Left lung (tissue), 10 donors: ENCODE data around the gene PES1. TPM values are rescaled to one million over a fixed set of nuclear protein-coding genes. Genes with fewer than 3 reads are reported as not detected.

ENCODE experiments used
- ATAC-seq: fragments of 200-7000 bp; cut with Tn5 transposase; one replicate; pipeline ENCODE4 v1.9.1; 2020; ENCODE audit warnings: moderate library complexity
- DNase-seq, 4 donors: peaks; one replicate each; pipeline ENCODE4 v3.0.0-alpha.2; 2013 to 2020
- H3K27ac ChIP-seq, 2 donors: fragments of 200-600 bp; sonication (generic) in 1 of 2; one replicate each; pipeline versions ENCODE4 v1.5.0 to v1.8.0; 2020 to 2021
- H3K27me3 ChIP-seq, 2 donors: fragments of 200-600 bp; sonication (generic) in 1 of 2; one replicate each; pipeline versions ENCODE4 v1.5.0 to v1.8.0; 2020 to 2021
- H3K36me3 ChIP-seq, 2 donors: fragments of 200-600 bp; sonication (generic) in 1 of 2; one replicate each; pipeline versions ENCODE4 v1.5.0 to v1.8.0; 2020 to 2021
- H3K4me1 ChIP-seq, 2 donors: fragments of 200-600 bp; one replicate each; pipeline ENCODE4 v1.8.0; 2021
- H3K4me3 ChIP-seq, 2 donors: fragments of 200-600 bp; sonication (generic) in 1 of 2; one replicate each; pipeline versions ENCODE4 v1.5.0 to v1.8.0; 2020 to 2021; ENCODE audit warnings: mild to moderate bottlenecking in 1 of 2
- H3K9me3 ChIP-seq, 2 donors: fragments of 200-600 bp; sonication (generic) in 1 of 2; one replicate each; pipeline versions ENCODE4 v1.5.0 to v1.8.0; 2020 to 2021
- CTCF ChIP-seq, 2 donors: fragments of 200-600 bp; sonication (generic) in 1 of 2; IDR thresholded peaks; one replicate each; pipeline versions ENCODE4 v1.5.0 to v1.8.0; 2021; ENCODE audit warnings: antibody characterized with exemption in 2 of 2
- intact Hi-C, 2 donors: fragments of 100-400 bp; cut with DNase I; formaldehyde crosslinking; loops; one replicate each; pipeline versions ENCODE4 v1.11.2 to v1.14.2; 2022
- polyA plus RNA-seq, 6 donors: library from polyadenylated mRNA; unstranded; fragments of 120-200 nt; gene quantifications; one replicate each; pipeline ENCODE4 v1.2.1, GENCODE V29; 2013; ENCODE audit not compliant: insufficient read length in 6 of 6
- total RNA-seq, 2 donors: library from RNA; stranded (reverse); fragmentation: NEBNext Ultra II Directional; extraction: Animal tissue kit (Norgen Biotek cat#: 25700); gene quantifications; one replicate each; pipeline ENCODE4 v1.2.1, GENCODE V29; 2021
- donor health status: DM: no; HTN: yes; CAD: no.
- donor health status: DM: no; HTN: no; CAD: no.

The PES1 gene
- total and polyA plus RNA-seq, 8 donors, result 45.2 to 70.6 (median 63.4) TPM

GRCh38 chr22:30607939-30608338 is 16.2 kb upstream of the PES1 start:
- peak overlapping the region in 1 of 2 donors; percentile 75 for H3K27ac ChIP-seq

GRCh38 chr22:30607300-30607930 is 15.7 kb upstream of the PES1 start:
- no peaks in the 10 kb centered on the region for H3K9me3 ChIP-seq
- no peak for DNase-seq
- intact Hi-C loops, result no loop called here

More at GRCh38 chr22:30607939-30608338, 16.2 kb upstream of the PES1 start:
- Histone ChIP-seq H3K4me3 (peak overlapping the region; percentile 50 to 56), H3K4me1 (peaks cover 21 to 50% of the 10 kb centered on the region in 2 donors), H3K36me3 (peaks cover 0 to 16% of the 10 kb centered on the region in 2 donors), H3K9me3 (no peaks in the 10 kb centered on the region), H3K27me3 (no peaks in the 10 kb centered on the region)
- no peak for ATAC-seq
- no peak for DNase-seq
- no peak for TF ChIP-seq CTCF (IDR thresholded peaks at IDR 0.05)
- intact Hi-C loops, result no loop called here

GRCh38 chr22:30606455-30607299 is 15.0 kb upstream of the PES1 start, which contains the start of gene TCN2:
Gene TCN2, plus strand, starts transcription at chr22:30607174. Its CDS starts 158 bp downstream, at chr22:30607332.
- peak within 1 kb of the TSS; percentile 75 to 84 for H3K27ac ChIP-seq

More at GRCh38 chr22:30607300-30607930, 15.7 kb upstream of the PES1 start:
- H3K36me3 ChIP-seq, result peaks cover 0 to 11% of the 10 kb centered on the region in 2 donors
- TF ChIP-seq CTCF (IDR thresholded peaks at IDR 0.05), result no peak
- H3K27me3 ChIP-seq, result no peaks in the 10 kb centered on the region
- peaks cover 21 to 50% of the 10 kb centered on the region in 2 donors for H3K4me1 ChIP-seq
- peak overlapping the region; percentile 50 to 56 for H3K4me3 ChIP-seq
- H3K27ac ChIP-seq, result peak overlapping the region; percentile 75 to 84
- ATAC-seq, result no peak

GRCh38 chr22:30605449-30606110 is 13.9 kb upstream of the PES1 start:
- Histone ChIP-seq H3K27me3 (no peaks in the 10 kb centered on the region), H3K36me3 (no peaks in the 10 kb centered on the region), H3K4me3 (peak overlapping the region; percentile 50 to 56), H3K27ac (peak overlapping the region in 1 of 2 donors; percentile 75), H3K4me1 (peaks cover 21 to 45% of the 10 kb centered on the region in 2 donors), H3K9me3 (no peaks in the 10 kb centered on the region)
- DNase-seq (peak in 2 of 4 donors; percentile 39 to 67), ATAC-seq (peak; percentile 58)
- peak; percentile 52 to 73 for TF ChIP-seq CTCF (IDR thresholded peaks at IDR 0.05)
- intact Hi-C loops, result no loop called here

More at GRCh38 chr22:30606455-30607299, 15.0 kb upstream of the PES1 start, which contains the start of gene TCN2:
- ATAC-seq (peak; percentile 75), DNase-seq (peak; percentile 74 to 87 (median 83))
- H3K9me3 ChIP-seq, result no peaks in the 10 kb centered on the region
- TF ChIP-seq CTCF (IDR thresholded peaks at IDR 0.05), result peak in 1 of 2 donors; percentile 16
- H3K4me3 ChIP-seq, result peak within 1 kb of the TSS; percentile 50 to 56
- H3K4me1 ChIP-seq, result peaks cover 21 to 50% of the 10 kb centered on the region in 2 donors
- intact Hi-C loops, result no loop called here
- H3K36me3 ChIP-seq, result peaks cover 0 to 8% of the 10 kb centered on the region in 2 donors
- H3K27me3 ChIP-seq, result no peaks in the 10 kb centered on the region
